HCT116 (cell line): ENCODE data around the gene NEK11. TPM values are rescaled to one million over a fixed set of nuclear protein-coding genes. Genes with fewer than 3 reads are reported as not detected.

Experiments
- ATAC-seq: fragments of 200-7000 bp; cut with Tn5 transposase; 2 replicates; pipeline ENCODE4 v1.9.1; 2020; ENCODE audit warnings: mild to moderate bottlenecking, moderate library complexity
- BruUV-seq: library from RNA; stranded (reverse); fragments of 400-500 nt; replicated peaks from 2 replicates; lab custom pipeline; 2021; lab: Mats Ljungman, UMichigan
- CTCF ChIA-PET: fragments of 300-600 bp; sonication (Branson Sonifier 250); formaldehyde crosslinking; loops from one replicate; lab custom pipeline; 2021; ENCODE audit warnings: antibody characterized with exemption; lab: Charles Lee
- POLR2A ChIA-PET: fragments of 300-600, 350-600 bp; sonication (Branson Sonifier 250); formaldehyde crosslinking; loops from one replicate; lab custom pipeline; 2021; ENCODE audit warnings: antibody characterized with exemption; lab: Charles Lee
- RAD21 ChIA-PET, 2 experiments: fragments of 300-600 bp; sonication (Branson Sonifier 250); formaldehyde crosslinking; loops; one replicate each; lab custom pipeline; 2023; ENCODE audit warnings: low total read pairs in 2 of 2; ENCODE audit not compliant: uncharacterized antibody in 2 of 2, unreplicated experiment in 2 of 2, low non-redundant PET in 1 of 2; lab: Charles Lee
- DNase-seq: peaks from one replicate; pipeline ENCODE4 v3.0.0-alpha.2; 2010; ENCODE audit warnings: low read depth, low spot score
- H2AFZ ChIP-seq: fragments of 200-600 bp; shearing (Covaris generic), sonication (generic); 2 replicates; pipeline ENCODE4 v1.6.1; 2017; ENCODE audit warnings: low read depth, mixed run types, mixed read lengths, antibody characterized with exemption, low read length; ENCODE audit not compliant: poor library complexity, severe bottlenecking
- H3K27ac ChIP-seq: 2 replicates; pipeline ENCODE4 v1.5.1; 2012; ENCODE audit warnings: low read depth, low read length
- H3K27me3 ChIP-seq: fragments of 200-600 bp; sonication (generic); 2 replicates; pipeline ENCODE4 v1.6.1; 2016; ENCODE audit warnings: mixed run types, low read length, mixed read lengths; ENCODE audit not compliant: insufficient read depth
- H3K36me3 ChIP-seq, 2 experiments: fragments of 200-500 bp in 1 of 2; fragments of 200-600 bp in 1 of 2; sonication (Bioruptor generic) in 1 of 2; sonication (generic) in 1 of 2; 2 replicates each; pipeline versions ENCODE4 v1.5.1 to v1.6.1; 2014 to 2016; ENCODE audit warnings: low read length in 2 of 2, inconsistent platforms in 1 of 2, mixed read lengths in 1 of 2, mixed run types in 1 of 2; ENCODE audit not compliant: insufficient read depth in 2 of 2, control insufficient read depth in 1 of 2
- H3K4me1 ChIP-seq, 2 experiments: fragments of 200-600 bp in 1 of 2; sonication (generic) in 1 of 2; 2 replicates each; pipeline versions ENCODE4 v1.5.1 to v1.6.1; 2012 to 2017; ENCODE audit warnings: low read length in 2 of 2, inconsistent platforms in 1 of 2, mild to moderate bottlenecking in 1 of 2, mixed read lengths in 1 of 2, mixed run types in 1 of 2, moderate library complexity in 1 of 2; ENCODE audit not compliant: insufficient read depth in 2 of 2, control insufficient read depth in 1 of 2
- H3K4me2 ChIP-seq: fragments of 200-600 bp; sonication (generic); 2 replicates; pipeline ENCODE4 v1.6.1; 2017; ENCODE audit warnings: mixed run types, low read length, mixed read lengths
- H3K4me3 ChIP-seq, 2 experiments: fragments of 200-600 bp in 1 of 2; sonication (generic) in 1 of 2; replicated peaks in 1 of 2; 2 replicates each; pipeline ENCODE4 v1.5.1; 2011 to 2016; ENCODE audit warnings: low read length in 2 of 2, control low read depth in 1 of 2, low read depth in 1 of 2, mild to moderate bottlenecking in 1 of 2, mixed read lengths in 1 of 2, mixed run types in 1 of 2
- H3K79me2 ChIP-seq: fragments of 200-600 bp; sonication (generic); 2 replicates; pipeline ENCODE4 v1.6.1; 2017; ENCODE audit warnings: mild to moderate bottlenecking, mixed run types, low read length, moderate library complexity, mixed read lengths; ENCODE audit not compliant: insufficient read depth
- H3K9ac ChIP-seq: fragments of 200-600 bp; sonication (generic); 2 replicates; pipeline ENCODE4 v1.6.1; 2016; ENCODE audit warnings: low read length, mixed read lengths
- H3K9me2 ChIP-seq: fragments of 200-600 bp; sonication (generic), shearing (Covaris generic); 2 replicates; pipeline ENCODE4 v1.6.1; 2017; ENCODE audit warnings: mixed run types, mild to moderate bottlenecking, moderate library complexity; ENCODE audit not compliant: insufficient read depth
- H3K9me3 ChIP-seq, 2 experiments: fragments of 200-500 bp in 1 of 2; fragments of 200-600 bp in 1 of 2; sonication (Bioruptor generic) in 1 of 2; sonication (generic) in 1 of 2; 2 replicates each; pipeline ENCODE4 v1.6.1; 2014 to 2017; ENCODE audit warnings: low read length in 2 of 2, mixed read lengths in 2 of 2, inconsistent platforms in 1 of 2, low read depth in 1 of 2, mild to moderate bottlenecking in 1 of 2, mixed run types in 1 of 2, moderate library complexity in 1 of 2; ENCODE audit not compliant: control insufficient read depth in 1 of 2, insufficient read depth in 1 of 2
- H4K20me1 ChIP-seq: fragments of 200-600 bp; sonication (generic), shearing (Covaris generic); 2 replicates; pipeline ENCODE4 v1.6.1; 2017; ENCODE audit warnings: mixed run types, mild to moderate bottlenecking, moderate library complexity; ENCODE audit not compliant: insufficient read depth
- ATF3 ChIP-seq: IDR thresholded peaks from 2 replicates; pipeline ENCODE4 v1.6.1; 2012
- CBX3 ChIP-seq: IDR thresholded peaks from 2 replicates; pipeline ENCODE4 v1.6.1; 2012; ENCODE audit warnings: low read depth
- CEBPB ChIP-seq: IDR thresholded peaks from 2 replicates; pipeline ENCODE4 v1.6.1; 2012; ENCODE audit warnings: low read depth
- EGR1 ChIP-seq: IDR thresholded peaks from 2 replicates; pipeline ENCODE4 v1.6.1; 2012; ENCODE audit warnings: low read depth
- JUND ChIP-seq: IDR thresholded peaks from 2 replicates; pipeline ENCODE4 v1.6.1; 2012
- POLR2A ChIP-seq: IDR thresholded peaks from 2 replicates; pipeline ENCODE4 v1.7.0; 2011; ENCODE audit warnings: borderline replicate concordance; ENCODE audit not compliant: insufficient read depth, insufficient read length; ENCODE audit errors: extremely low read depth
- POLR2AphosphoS5 ChIP-seq: IDR thresholded peaks from 2 replicates; pipeline ENCODE4 v1.6.1; 2011; ENCODE audit warnings: mild to moderate bottlenecking, low read depth, low read length, moderate library complexity
- RAD21 ChIP-seq: IDR thresholded peaks from 2 replicates; pipeline ENCODE4 v1.6.1; 2012; ENCODE audit warnings: low read depth, mild to moderate bottlenecking
- REST ChIP-seq: IDR thresholded peaks from 2 replicates; pipeline ENCODE4 v1.6.1; 2012; ENCODE audit warnings: low read depth
- SIN3A ChIP-seq: IDR thresholded peaks from 2 replicates; pipeline ENCODE4 v1.6.1; 2012; ENCODE audit warnings: low read depth
- SP1 ChIP-seq: IDR thresholded peaks from 2 replicates; pipeline ENCODE4 v1.6.1; 2012; ENCODE audit warnings: low read depth
- TCF7L2 ChIP-seq: IDR thresholded peaks from 2 replicates; pipeline ENCODE4 v1.7.0; 2011; ENCODE audit warnings: borderline replicate concordance, inconsistent platforms; ENCODE audit not compliant: insufficient read depth, insufficient read length; ENCODE audit errors: extremely low read depth
- YY1 ChIP-seq: IDR thresholded peaks from 2 replicates; pipeline ENCODE4 v1.6.1; 2011; ENCODE audit warnings: low read length, low read depth, moderate library complexity, mild to moderate bottlenecking; ENCODE audit not compliant: insufficient replicate concordance; ENCODE audit errors: extremely low read depth
- ZBTB33 ChIP-seq: IDR thresholded peaks from 2 replicates; pipeline ENCODE4 v1.6.1; 2011; ENCODE audit warnings: mild to moderate bottlenecking, low read length, moderate library complexity; ENCODE audit not compliant: insufficient replicate concordance; ENCODE audit errors: extremely low read depth
- ZFX ChIP-seq: fragments of 450-650 bp; IDR thresholded peaks from 2 replicates; pipeline ENCODE4 v1.6.1; 2017
- ZNF274 ChIP-seq: fragments of 200-500 bp; sonication (Bioruptor generic); IDR thresholded peaks from 2 replicates; pipeline ENCODE4 v1.6.1; 2014; ENCODE audit warnings: mild to moderate bottlenecking, low read depth, low read length, inconsistent platforms
- intact Hi-C: fragments of 100-400 bp; cut with micrococcal nuclease; formaldehyde crosslinking; loops from 2 replicates; pipeline ENCODE4 v1.10.0; 2022
- total RNA-seq: library from RNA; stranded (reverse); gene quantifications from one replicate; pipeline ENCODE4 v1.2.1, GENCODE V29; 2021; ENCODE audit not compliant: unreplicated experiment
- TF ChIP-seq, protein P1 (sequence below), 3 experiments: fragments of 200-600 bp in 1 of 3; sonication (generic) in 1 of 3; IDR thresholded peaks in 2 of 3; conservative IDR thresholded peaks in 1 of 3; 2 replicates each; pipeline ENCODE4 v1.5.1; 2012 to 2017; ENCODE audit warnings: low read depth in 2 of 3, low read length in 2 of 3, antibody characterized with exemption in 1 of 3, borderline replicate concordance in 1 of 3, control low read depth in 1 of 3, mild to moderate bottlenecking in 1 of 3, mixed read lengths in 1 of 3, mixed run types in 1 of 3, moderate library complexity in 1 of 3; ENCODE audit not compliant: insufficient read depth in 1 of 3
- TF ChIP-seq, protein P2 (sequence below): IDR thresholded peaks from 2 replicates; pipeline ENCODE4 v1.6.1; 2012

Gene NEK11
- total RNA-seq, 1 experiment from 2014 or later = 3.1 TPM

DNA sequence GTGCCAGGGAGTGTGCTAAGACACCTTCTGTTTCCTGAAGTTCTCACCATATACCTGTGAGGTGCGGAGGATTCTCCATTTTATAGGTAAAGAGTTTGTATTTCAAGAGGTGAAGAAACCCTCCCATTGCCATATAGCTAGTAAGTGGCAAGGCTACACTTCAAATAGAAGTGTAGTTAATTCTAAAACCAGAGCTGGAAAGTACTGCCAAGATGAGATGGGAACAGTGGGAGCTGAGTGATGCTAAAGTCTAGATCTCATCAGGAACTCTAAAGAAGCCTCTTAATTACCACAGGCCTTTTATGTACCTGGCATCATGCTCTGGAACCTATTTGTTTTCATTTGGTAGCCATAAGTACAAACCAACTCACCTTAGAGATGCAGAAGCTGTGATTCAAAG is 256.3 kb downstream of the NEK11 start:
- no TSS peak for BruUV-seq

More for the DNA sequence above, 256.3 kb downstream of the NEK11 start:
- peaks cover 0 to 2% of the 10 kb centered on the region in 2 experiments; a peak in 1 of 4 replicates for H3K4me1 ChIP-seq
- no peak for TF ChIP-seq YY1
- no peak for TF ChIP-seq ATF3
- no peak for TF ChIP-seq ZFX
- no peak for TF ChIP-seq POLR2AphosphoS5
- TF ChIP-seq CBX3 = no peak
- no peak for TF ChIP-seq RAD21
- TF ChIP-seq CEBPB = no peak
- TF ChIP-seq TCF7L2 = no peak
- TF ChIP-seq POLR2A = no peak
- TF ChIP-seq JUND = no peak
- no peak for TF ChIP-seq SIN3A
- no peak for TF ChIP-seq REST
- no peak for TF ChIP-seq EGR1
- TF ChIP-seq, protein P1, sequence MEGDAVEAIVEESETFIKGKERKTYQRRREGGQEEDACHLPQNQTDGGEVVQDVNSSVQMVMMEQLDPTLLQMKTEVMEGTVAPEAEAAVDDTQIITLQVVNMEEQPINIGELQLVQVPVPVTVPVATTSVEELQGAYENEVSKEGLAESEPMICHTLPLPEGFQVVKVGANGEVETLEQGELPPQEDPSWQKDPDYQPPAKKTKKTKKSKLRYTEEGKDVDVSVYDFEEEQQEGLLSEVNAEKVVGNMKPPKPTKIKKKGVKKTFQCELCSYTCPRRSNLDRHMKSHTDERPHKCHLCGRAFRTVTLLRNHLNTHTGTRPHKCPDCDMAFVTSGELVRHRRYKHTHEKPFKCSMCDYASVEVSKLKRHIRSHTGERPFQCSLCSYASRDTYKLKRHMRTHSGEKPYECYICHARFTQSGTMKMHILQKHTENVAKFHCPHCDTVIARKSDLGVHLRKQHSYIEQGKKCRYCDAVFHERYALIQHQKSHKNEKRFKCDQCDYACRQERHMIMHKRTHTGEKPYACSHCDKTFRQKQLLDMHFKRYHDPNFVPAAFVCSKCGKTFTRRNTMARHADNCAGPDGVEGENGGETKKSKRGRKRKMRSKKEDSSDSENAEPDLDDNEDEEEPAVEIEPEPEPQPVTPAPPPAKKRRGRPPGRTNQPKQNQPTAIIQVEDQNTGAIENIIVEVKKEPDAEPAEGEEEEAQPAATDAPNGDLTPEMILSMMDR (IDR thresholded peaks at IDR 0.05 in 2 of 3, conservative IDR thresholded peaks at IDR 0.05 in 1 of 3; ENCODE audit: borderline replicate concordance in 1 of 3, insufficient read depth in 1 of 3, low read depth in 2 of 3, low read length in 2 of 3) = no peak
- TF ChIP-seq ZNF274 = no peak
- no peak for TF ChIP-seq ZBTB33
- TF ChIP-seq, protein P2, sequence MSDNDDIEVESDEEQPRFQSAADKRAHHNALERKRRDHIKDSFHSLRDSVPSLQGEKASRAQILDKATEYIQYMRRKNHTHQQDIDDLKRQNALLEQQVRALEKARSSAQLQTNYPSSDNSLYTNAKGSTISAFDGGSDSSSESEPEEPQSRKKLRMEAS = no peak
- no peak for TF ChIP-seq SP1
- no peak overlapping the region for H2AFZ ChIP-seq
- H3K27me3 ChIP-seq = no peaks in the 10 kb centered on the region
- no peak for ATAC-seq
- H3K9ac ChIP-seq = no peak overlapping the region
- no peaks in the 10 kb centered on the region for H3K9me3 ChIP-seq
- H4K20me1 ChIP-seq = no peaks in the 10 kb centered on the region
- no peak for DNase-seq
- no peaks in the 10 kb centered on the region for H3K9me2 ChIP-seq
- CTCF ChIA-PET = no interaction called here
- intact Hi-C loops = no loop called here
- H3K36me3 ChIP-seq = no peaks in the 10 kb centered on the region
- RAD21 ChIA-PET = no interaction called here
- H3K4me3 ChIP-seq = no peak overlapping the region
- H3K27ac ChIP-seq = no peak overlapping the region
- POLR2A ChIA-PET = interaction anchor here (0.7 kb wide), 1 partner anchor 19 kb away, joined by 3 read pairs; no protein-coding TSS in a partner anchor
- no peaks in the 10 kb centered on the region for H3K79me2 ChIP-seq
- H3K4me2 ChIP-seq = no peak overlapping the region
